GM12891 (cell line): ENCODE data around the gene KRT73.
"Not testable (repeated sequence)": the region's sequence is repeated elsewhere in the genome, so short reads cannot be mapped to it uniquely, and the experiment has no call there.

Experiments
- PAX5 ChIP-seq: IDR thresholded peaks from 2 replicates; pipeline ENCODE4 v1.6.1; 2011; ENCODE audit warnings: low read length, moderate library complexity, mild to moderate bottlenecking; ENCODE audit not compliant: insufficient read depth, severe bottlenecking
- POLR2A ChIP-seq: IDR thresholded peaks from 2 replicates; pipeline ENCODE4 v1.6.1; 2011; ENCODE audit warnings: low read depth, low read length, control low read depth
- POLR2AphosphoS5 ChIP-seq: IDR thresholded peaks from 2 replicates; pipeline ENCODE4 v1.6.1; 2011; ENCODE audit warnings: low read depth, low read length, control low read depth
- SPI1 ChIP-seq: IDR thresholded peaks from 2 replicates; pipeline ENCODE4 v1.6.1; 2011; ENCODE audit warnings: low read depth, low read length, control low read depth
- TAF1 ChIP-seq: IDR thresholded peaks from 2 replicates; pipeline ENCODE4 v1.6.1; 2011; ENCODE audit warnings: low read depth, low read length, control low read depth

DNA sequence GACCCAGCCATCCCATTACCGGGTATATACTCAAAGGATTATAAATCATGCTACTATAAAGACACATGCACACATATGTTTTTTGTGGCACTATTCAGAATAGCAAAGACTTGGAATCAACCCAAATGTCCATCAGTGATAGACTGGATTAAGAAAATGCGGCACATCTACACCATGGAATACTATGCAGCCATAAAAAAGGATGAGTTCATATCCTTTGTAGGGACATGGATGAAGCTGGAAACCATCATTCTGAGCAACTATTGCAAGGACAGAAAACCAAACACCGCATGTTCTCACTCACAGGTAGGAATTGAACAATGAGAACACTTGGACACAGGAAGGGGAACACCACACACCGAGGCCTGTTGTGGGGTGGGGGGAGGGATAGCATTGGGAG lies 24.1 kb downstream of the KRT73 start:
- TF ChIP-seq POLR2A, POLR2AphosphoS5, SPI1, PAX5, TAF1: not testable (repeated sequence)
